ENCODE measurements around the gene SLC39A11.

Gene SLC39A11

DNA sequence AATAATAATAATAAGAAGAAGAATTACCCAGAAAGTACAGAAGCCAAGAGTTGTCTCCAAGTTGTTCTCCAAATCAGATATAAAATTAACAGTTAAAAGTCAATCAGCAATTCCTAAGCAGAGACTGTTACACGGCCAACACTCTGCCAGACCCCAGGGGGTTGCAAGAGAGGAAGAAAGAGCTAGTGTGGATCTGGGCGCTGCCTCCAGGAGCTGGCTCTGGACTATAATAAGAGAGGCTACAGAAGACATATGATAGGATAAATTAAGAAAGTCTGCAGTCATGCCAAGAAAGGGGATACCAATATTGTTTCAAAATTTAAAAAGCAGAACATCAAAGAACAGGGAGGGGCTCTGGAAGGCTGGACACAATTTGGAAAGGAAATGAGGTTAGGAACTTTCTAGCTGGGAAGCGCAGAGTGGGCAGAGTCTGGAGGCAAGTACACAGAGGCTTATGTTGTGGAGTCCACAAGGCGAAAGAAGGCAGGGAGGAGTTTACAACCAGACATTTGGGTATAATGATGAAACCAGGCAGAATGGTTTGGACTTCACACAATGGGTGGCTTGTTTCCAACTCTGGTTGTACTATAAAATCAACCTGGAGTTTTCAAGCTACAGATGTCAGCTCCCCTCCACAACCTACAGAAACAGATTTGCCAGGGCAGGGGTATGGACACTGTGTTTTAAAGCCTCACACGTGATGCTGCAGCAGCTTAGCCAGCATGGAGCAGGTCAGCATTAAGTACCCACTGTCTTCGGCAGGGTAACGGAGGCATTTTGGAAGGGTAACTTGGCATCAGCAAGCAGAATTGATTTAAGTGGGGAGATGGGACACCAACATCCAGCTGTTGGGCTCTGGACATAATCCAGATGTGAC is 49.4 kb downstream of the SLC39A11 start:
- peak; percentile 82 for ATAC-seq

DNA sequence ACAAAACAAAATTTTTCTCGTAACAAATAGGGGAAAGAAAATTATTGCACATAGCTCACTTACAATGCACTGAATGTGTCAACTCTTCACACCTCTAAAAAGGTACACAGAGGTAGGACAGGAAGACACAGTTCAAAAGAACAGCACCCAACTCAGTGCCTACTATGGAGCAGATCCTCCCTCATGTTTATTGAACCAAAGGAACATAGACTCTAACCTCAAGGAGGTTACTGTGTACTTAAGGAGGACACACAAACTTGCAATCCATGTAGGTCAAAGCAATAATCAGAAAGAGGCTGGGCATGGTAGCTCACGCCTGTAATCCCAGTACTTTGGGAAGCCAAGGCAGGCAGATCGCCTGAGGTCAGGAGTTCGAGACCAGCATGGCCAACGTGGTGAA is 50.3 kb downstream of the SLC39A11 start:
- no peak for ATAC-seq
- TF ChIP-seq CSDC2 (CRISPR knock-in tag; IDR thresholded peaks at IDR 0.05) (no peak), ZNF70 (CRISPR knock-in tag; IDR thresholded peaks at IDR 0.05) (no peak), TCF4 (CRISPR knock-in tag; IDR thresholded peaks at IDR 0.05; ENCODE audit: borderline replicate concordance) (no peak), ZNF565 (CRISPR knock-in tag; conservative IDR thresholded peaks at IDR 0.05; ENCODE audit: low read depth) (no peak), ZFP30 (CRISPR knock-in tag; IDR thresholded peaks at IDR 0.05) (no peak), ISL1 (CRISPR knock-in tag; IDR thresholded peaks at IDR 0.05) (no peak), GLIS3 (CRISPR knock-in tag; IDR thresholded peaks at IDR 0.05) (no peak), BACH2 (CRISPR knock-in tag; IDR thresholded peaks at IDR 0.05; ENCODE audit: borderline replicate concordance) (no peak)

More for the DNA sequence above, 49.4 kb downstream of the SLC39A11 start:
- TF ChIP-seq CSDC2 (CRISPR knock-in tag; IDR thresholded peaks at IDR 0.05), result no peak
- no peak for TF ChIP-seq ZFP30 (CRISPR knock-in tag; IDR thresholded peaks at IDR 0.05)

DNA sequence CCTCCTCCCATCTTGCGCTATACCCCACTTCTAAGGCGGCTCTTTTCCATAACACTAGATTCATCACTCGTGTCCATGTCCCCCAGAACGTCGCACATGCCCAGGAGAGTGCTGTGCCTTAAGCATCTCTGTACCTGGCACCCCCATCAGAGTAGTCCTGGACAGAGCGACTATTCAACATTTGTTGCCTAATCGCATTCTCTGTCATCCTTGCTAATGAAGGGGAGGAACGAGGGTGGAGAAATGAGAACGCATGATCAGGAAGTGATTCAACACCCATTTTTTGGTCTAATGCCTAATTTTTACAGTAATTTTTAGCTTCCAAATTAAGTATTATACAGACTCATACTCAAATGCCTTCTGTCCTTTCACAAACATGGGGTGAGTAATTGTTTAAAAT is 53.2 kb downstream of the SLC39A11 start:
- TF ChIP-seq, protein P1, sequence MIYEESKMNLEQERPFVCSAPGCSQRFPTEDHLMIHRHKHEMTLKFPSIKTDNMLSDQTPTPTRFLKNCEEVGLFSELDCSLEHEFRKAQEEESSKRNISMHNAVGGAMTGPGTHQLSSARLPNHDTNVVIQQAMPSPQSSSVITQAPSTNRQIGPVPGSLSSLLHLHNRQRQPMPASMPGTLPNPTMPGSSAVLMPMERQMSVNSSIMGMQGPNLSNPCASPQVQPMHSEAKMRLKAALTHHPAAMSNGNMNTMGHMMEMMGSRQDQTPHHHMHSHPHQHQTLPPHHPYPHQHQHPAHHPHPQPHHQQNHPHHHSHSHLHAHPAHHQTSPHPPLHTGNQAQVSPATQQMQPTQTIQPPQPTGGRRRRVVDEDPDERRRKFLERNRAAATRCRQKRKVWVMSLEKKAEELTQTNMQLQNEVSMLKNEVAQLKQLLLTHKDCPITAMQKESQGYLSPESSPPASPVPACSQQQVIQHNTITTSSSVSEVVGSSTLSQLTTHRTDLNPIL (CRISPR knock-in tag; IDR thresholded peaks at IDR 0.05; ENCODE audit: low read depth), result no peak
- no peak for TF ChIP-seq ZNF565 (CRISPR knock-in tag; conservative IDR thresholded peaks at IDR 0.05; ENCODE audit: low read depth)
- TF ChIP-seq ZC3H10 (CRISPR knock-in tag; IDR thresholded peaks at IDR 0.05), result no peak
- TF ChIP-seq, protein P2, sequence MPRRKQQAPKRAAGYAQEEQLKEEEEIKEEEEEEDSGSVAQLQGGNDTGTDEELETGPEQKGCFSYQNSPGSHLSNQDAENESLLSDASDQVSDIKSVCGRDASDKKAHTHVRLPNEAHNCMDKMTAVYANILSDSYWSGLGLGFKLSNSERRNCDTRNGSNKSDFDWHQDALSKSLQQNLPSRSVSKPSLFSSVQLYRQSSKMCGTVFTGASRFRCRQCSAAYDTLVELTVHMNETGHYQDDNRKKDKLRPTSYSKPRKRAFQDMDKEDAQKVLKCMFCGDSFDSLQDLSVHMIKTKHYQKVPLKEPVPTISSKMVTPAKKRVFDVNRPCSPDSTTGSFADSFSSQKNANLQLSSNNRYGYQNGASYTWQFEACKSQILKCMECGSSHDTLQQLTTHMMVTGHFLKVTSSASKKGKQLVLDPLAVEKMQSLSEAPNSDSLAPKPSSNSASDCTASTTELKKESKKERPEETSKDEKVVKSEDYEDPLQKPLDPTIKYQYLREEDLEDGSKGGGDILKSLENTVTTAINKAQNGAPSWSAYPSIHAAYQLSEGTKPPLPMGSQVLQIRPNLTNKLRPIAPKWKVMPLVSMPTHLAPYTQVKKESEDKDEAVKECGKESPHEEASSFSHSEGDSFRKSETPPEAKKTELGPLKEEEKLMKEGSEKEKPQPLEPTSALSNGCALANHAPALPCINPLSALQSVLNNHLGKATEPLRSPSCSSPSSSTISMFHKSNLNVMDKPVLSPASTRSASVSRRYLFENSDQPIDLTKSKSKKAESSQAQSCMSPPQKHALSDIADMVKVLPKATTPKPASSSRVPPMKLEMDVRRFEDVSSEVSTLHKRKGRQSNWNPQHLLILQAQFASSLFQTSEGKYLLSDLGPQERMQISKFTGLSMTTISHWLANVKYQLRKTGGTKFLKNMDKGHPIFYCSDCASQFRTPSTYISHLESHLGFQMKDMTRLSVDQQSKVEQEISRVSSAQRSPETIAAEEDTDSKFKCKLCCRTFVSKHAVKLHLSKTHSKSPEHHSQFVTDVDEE (CRISPR knock-in tag; IDR thresholded peaks at IDR 0.05), result no peak
- no peak for TF ChIP-seq OSR1 (CRISPR knock-in tag; IDR thresholded peaks at IDR 0.05)
- TF ChIP-seq RARB (CRISPR knock-in tag; IDR thresholded peaks at IDR 0.05), result no peak
- TF ChIP-seq, protein P3, sequence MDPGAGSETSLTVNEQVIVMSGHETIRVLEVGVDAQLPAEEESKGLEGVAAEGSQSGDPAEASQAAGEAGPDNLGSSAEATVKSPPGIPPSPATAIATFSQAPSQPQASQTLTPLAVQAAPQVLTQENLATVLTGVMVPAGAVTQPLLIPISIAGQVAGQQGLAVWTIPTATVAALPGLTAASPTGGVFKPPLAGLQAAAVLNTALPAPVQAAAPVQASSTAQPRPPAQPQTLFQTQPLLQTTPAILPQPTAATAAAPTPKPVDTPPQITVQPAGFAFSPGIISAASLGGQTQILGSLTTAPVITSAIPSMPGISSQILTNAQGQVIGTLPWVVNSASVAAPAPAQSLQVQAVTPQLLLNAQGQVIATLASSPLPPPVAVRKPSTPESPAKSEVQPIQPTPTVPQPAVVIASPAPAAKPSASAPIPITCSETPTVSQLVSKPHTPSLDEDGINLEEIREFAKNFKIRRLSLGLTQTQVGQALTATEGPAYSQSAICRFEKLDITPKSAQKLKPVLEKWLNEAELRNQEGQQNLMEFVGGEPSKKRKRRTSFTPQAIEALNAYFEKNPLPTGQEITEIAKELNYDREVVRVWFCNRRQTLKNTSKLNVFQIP (CRISPR knock-in tag; IDR thresholded peaks at IDR 0.05; ENCODE audit: borderline replicate concordance, low read depth), result no peak
- TF ChIP-seq TCF4 (CRISPR knock-in tag; IDR thresholded peaks at IDR 0.05; ENCODE audit: borderline replicate concordance), result no peak
- TF ChIP-seq PPARA (CRISPR knock-in tag; IDR thresholded peaks at IDR 0.05; ENCODE audit: borderline replicate concordance), result no peak
- ATAC-seq, result no peak

DNA sequence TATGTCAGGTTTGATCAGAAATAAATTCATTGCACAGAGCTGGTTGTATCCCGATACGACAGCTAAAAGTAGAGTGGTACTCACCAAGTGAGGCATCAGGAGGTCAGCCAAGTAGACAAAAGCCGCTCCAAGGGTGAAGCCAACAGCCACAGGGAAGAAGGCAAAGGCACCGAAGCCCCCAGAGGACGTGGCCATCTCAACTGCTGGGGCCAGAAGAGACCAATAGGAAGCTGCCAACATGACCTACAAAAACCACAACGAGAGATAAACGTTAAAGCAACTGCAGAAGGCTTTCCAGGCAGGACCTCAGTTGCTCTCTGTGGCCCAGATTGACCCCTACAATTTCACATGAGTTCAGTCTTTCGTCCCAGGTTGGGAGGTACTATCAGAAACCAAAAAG is 61.0 kb downstream of the SLC39A11 start:
- ATAC-seq, result no peak

DNA sequence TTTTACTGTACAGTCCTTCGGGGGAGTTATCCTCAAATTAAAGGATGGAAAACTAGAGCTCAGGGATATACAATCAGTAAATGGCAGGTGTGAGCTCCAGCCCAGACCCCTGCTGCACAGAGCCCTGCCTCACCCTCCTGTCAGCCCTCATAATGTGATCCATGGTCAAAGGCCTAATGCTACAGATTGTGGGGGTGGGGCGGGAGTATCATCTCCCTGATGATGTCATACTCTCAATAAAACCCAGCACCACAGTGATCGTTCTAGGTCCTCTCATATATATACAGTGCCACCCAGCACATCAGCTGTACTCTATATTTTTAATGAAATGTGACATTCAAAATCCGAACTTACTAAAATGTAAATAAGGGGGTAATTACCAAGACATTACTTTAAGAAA is 61.5 kb downstream of the SLC39A11 start:
- TF ChIP-seq OSR1 (CRISPR knock-in tag; IDR thresholded peaks at IDR 0.05) (no peak), ESRRG (CRISPR knock-in tag; IDR thresholded peaks at IDR 0.05) (no peak), TCF4 (CRISPR knock-in tag; IDR thresholded peaks at IDR 0.05; ENCODE audit: borderline replicate concordance) (no peak), PPARA (CRISPR knock-in tag; IDR thresholded peaks at IDR 0.05; ENCODE audit: borderline replicate concordance) (no peak), CSDC2 (CRISPR knock-in tag; IDR thresholded peaks at IDR 0.05) (no peak), GLIS3 (CRISPR knock-in tag; IDR thresholded peaks at IDR 0.05) (no peak), ARNTL (CRISPR knock-in tag; IDR thresholded peaks at IDR 0.05; ENCODE audit: borderline replicate concordance, low read depth) (no peak), ZFP30 (CRISPR knock-in tag; IDR thresholded peaks at IDR 0.05) (no peak), ZNF70 (CRISPR knock-in tag; IDR thresholded peaks at IDR 0.05) (no peak), ZC3H10 (CRISPR knock-in tag; IDR thresholded peaks at IDR 0.05) (no peak), ZNF565 (CRISPR knock-in tag; conservative IDR thresholded peaks at IDR 0.05; ENCODE audit: low read depth) (no peak), RARB (CRISPR knock-in tag; IDR thresholded peaks at IDR 0.05) (no peak)
- TF ChIP-seq, protein P3 (CRISPR knock-in tag; IDR thresholded peaks at IDR 0.05; ENCODE audit: borderline replicate concordance, low read depth), result no peak
- TF ChIP-seq, protein P4, sequence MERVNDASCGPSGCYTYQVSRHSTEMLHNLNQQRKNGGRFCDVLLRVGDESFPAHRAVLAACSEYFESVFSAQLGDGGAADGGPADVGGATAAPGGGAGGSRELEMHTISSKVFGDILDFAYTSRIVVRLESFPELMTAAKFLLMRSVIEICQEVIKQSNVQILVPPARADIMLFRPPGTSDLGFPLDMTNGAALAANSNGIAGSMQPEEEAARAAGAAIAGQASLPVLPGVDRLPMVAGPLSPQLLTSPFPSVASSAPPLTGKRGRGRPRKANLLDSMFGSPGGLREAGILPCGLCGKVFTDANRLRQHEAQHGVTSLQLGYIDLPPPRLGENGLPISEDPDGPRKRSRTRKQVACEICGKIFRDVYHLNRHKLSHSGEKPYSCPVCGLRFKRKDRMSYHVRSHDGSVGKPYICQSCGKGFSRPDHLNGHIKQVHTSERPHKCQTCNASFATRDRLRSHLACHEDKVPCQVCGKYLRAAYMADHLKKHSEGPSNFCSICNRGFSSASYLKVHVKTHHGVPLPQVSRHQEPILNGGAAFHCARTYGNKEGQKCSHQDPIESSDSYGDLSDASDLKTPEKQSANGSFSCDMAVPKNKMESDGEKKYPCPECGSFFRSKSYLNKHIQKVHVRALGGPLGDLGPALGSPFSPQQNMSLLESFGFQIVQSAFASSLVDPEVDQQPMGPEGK (CRISPR knock-in tag; IDR thresholded peaks at IDR 0.05; ENCODE audit: borderline replicate concordance), result no peak
- ATAC-seq, result no peak

More for the DNA sequence above, 61.0 kb downstream of the SLC39A11 start:
- TF ChIP-seq ESRRG (CRISPR knock-in tag; IDR thresholded peaks at IDR 0.05), result no peak
- no peak for TF ChIP-seq ARNTL (CRISPR knock-in tag; IDR thresholded peaks at IDR 0.05; ENCODE audit: borderline replicate concordance, low read depth)

Measured in SK-N-SH treated with all-trans-retinoic acid at 6 μM for 48 hours (cell line).